ENCODE data around the gene ZIC3.

ZIC3 gene

DNA sequence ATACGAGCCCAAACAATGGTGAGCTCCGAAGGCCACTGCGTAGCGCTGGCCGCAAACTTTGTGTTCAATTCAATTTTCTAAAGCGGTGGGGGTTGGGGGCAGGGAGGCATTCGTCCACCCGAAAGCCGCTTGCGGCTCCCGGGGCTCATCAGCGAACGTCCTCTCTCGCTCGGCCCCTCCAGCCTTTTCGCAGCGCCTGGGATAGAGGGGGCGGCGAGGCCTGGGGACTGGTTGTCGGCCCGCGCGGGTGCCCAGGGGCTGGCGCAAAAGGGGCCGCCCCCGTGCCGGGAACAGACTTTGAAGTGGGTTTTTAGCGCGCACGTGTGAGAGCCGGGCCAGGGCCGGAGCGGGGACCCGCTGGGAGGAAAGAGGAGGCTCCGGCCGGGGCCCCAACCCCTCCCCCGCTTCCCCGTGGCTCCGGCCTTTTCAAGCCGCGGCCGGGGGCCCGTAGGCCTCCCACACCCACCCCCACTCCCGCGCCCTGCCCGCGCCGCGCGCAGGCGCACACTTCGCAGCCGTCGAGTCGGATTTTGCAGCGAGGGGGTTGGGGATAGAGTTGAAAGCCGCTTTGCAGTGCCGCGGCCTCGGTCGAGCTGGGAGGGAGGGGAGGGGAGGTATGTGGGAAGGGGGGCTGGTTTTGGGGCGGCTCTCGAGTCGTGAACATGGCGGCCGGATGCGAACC lies 8.3 kb downstream of the ZIC3 start:
- DNase-seq = no peak

DNA sequence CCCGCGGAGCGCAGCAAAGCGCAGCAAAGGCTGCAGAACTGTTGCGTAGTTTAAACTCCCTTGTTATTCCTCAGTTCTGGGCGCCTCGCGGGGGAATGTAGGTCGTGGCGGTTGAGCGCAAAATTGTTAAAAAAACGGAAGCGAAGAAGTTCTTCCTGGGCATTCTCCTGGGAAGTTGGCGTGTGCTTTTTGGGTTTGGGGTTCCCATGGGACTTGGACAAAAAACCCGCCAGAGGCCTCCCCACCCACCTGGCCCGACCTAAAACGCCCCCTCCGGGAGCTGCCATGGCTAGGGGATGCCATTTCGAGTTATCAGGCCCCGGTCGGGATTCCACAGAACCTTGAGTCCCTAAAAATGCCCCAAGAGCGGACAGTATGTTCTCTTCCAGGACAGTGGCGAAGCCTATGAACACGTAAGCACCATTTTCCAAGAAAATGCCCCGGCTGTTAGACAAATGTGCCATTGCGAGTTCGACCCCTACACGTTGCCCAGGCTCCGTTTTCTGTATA lies 8.9 kb downstream of the ZIC3 start:
- no peak for DNase-seq

DNA sequence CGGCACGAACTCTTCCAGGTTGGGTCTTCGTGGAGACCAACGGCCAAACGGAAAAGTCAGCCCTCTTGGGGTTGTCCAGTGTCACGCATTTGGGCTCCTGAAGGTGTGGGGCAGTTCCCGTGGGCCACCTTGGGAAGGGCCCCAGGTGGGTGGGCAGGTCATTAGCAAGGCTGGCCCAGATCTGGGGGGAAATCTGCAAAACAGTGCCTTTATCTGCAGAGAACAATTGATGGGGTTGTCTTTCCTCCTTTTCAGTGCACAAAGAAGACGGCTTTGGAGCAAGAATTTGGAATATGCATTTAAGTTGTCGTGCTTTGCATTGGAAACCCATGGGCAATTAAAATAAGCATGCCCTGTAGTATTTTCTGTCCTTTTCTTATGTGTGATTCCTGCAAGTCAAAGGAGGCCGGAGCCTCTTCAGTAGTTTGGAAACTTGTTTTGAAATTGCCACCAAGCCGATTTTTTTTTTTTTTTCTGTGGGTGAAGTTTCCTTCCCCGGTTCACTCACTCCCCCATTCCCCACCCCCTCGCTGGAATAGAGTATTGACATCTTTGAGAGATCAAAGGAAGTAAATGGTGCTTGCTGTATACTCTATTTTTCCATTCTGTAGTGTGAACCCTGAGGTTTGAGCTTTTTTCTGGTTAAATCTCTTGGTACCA lies 9.8 kb downstream of the ZIC3 start:
- no peak for DNase-seq

GRCh38 chrX:137587151-137587550 lies 21.2 kb downstream of the ZIC3 start:
- DNase-seq = no peak

DNA sequence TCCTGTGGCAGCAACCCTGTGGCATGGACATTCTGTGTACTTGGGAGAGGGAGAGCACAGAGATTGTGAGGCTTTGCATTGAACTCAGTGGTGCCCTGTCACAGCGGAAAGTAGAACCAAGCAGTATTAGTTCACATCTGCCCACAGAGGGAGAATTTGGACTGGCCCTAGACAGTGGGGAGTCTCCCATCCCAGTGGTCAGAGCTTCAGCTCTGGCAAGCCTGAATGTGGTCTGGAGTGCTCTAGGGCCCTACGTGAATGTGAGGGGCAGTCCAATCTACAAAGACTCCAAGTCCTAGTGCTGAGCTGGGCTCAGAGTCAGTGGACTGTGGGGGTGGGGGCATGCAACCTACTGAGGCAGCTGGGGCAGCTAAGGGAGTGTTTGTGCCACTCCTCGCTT lies 34.8 kb downstream of the ZIC3 start:
- no peak for DNase-seq
